Neuronal stem cell (in vitro differentiated cells): ENCODE measurements around the gene LRMDA. TPM values are rescaled to one million over a fixed set of nuclear protein-coding genes. Genes with fewer than 3 reads are reported as not detected.
"Not testable (repeated sequence)": the region's sequence is repeated elsewhere in the genome, so short reads cannot be mapped to it uniquely, and the experiment has no call there.

Experiments used
- DNase-seq: peaks from one replicate; pipeline ENCODE4 v3.0.0-alpha.2; 2013; ENCODE audit warnings: low spot score
- H2AFZ ChIP-seq: one replicate; pipeline ENCODE4 v1.6.1; 2013; ENCODE audit warnings: mild to moderate bottlenecking, low read length, inconsistent platforms
- H2AK5ac ChIP-seq: 2 replicates; pipeline ENCODE4 v1.6.1; 2013; ENCODE audit warnings: low read depth, mild to moderate bottlenecking, inconsistent platforms, low read length, moderate library complexity, mixed read lengths
- H2BK120ac ChIP-seq: 2 replicates; pipeline ENCODE4 v1.6.1; 2013; ENCODE audit warnings: low read depth, mild to moderate bottlenecking, inconsistent platforms, low read length, moderate library complexity, mixed read lengths
- H2BK12ac ChIP-seq: one replicate; pipeline ENCODE4 v1.6.1; 2013; ENCODE audit warnings: low read length, inconsistent platforms
- H2BK15ac ChIP-seq: 2 replicates; pipeline ENCODE4 v1.6.1; 2013; ENCODE audit warnings: mild to moderate bottlenecking, low read length, inconsistent platforms, mixed read lengths
- H2BK5ac ChIP-seq: one replicate; pipeline ENCODE4 v1.6.1; 2013; ENCODE audit warnings: inconsistent platforms, mild to moderate bottlenecking, low read length, moderate library complexity
- H3K14ac ChIP-seq: one replicate; pipeline ENCODE4 v1.6.1; 2013; ENCODE audit warnings: low read length, inconsistent platforms
- H3K18ac ChIP-seq: 2 replicates; pipeline ENCODE4 v1.6.1; 2013; ENCODE audit warnings: low read length, inconsistent platforms
- H3K23ac ChIP-seq: 2 replicates; pipeline ENCODE4 v1.6.1; 2013; ENCODE audit warnings: low read depth, mild to moderate bottlenecking, mixed read lengths, low read length, inconsistent platforms; ENCODE audit not compliant: poor library complexity
- H3K27ac ChIP-seq: replicated peaks from 3 replicates; pipeline ENCODE4 v1.5.1; 2013; ENCODE audit warnings: low read length, inconsistent platforms
- H3K27me3 ChIP-seq, 3 experiments: 2 replicates each; pipeline ENCODE4 v1.6.1; 2013; ENCODE audit warnings: low read length in 3 of 3, mild to moderate bottlenecking in 2 of 3, inconsistent platforms in 1 of 3, low read depth in 1 of 3, mixed read lengths in 1 of 3, moderate library complexity in 1 of 3; ENCODE audit not compliant: control insufficient read depth in 3 of 3, insufficient read depth in 3 of 3
- H3K36me3 ChIP-seq, 2 donors: replicated peaks in 1 of 2; 2 replicates each; pipeline ENCODE4 v1.6.1; 2013; ENCODE audit warnings: low read length in 2 of 2; ENCODE audit not compliant: control insufficient read depth in 2 of 2, insufficient read depth in 2 of 2
- H3K4ac ChIP-seq: 2 replicates; pipeline ENCODE4 v1.6.1; 2013; ENCODE audit warnings: inconsistent platforms, mild to moderate bottlenecking, low read length, moderate library complexity
- H3K4me1 ChIP-seq, 2 donors: 1 replicate in 1 of 2; 2 replicates in 1 of 2; pipeline ENCODE4 v1.6.1; 2013; ENCODE audit warnings: low read length in 2 of 2, low read depth in 1 of 2; ENCODE audit not compliant: control insufficient read depth in 2 of 2, insufficient read depth in 1 of 2
- H3K4me2 ChIP-seq: one replicate; pipeline ENCODE4 v1.6.1; 2013; ENCODE audit warnings: mild to moderate bottlenecking, low read length, inconsistent platforms; ENCODE audit not compliant: insufficient read depth, poor library complexity, severe bottlenecking
- H3K4me3 ChIP-seq, 2 donors: 2 replicates each; pipeline ENCODE4 v1.5.1; 2013; ENCODE audit warnings: low read length in 2 of 2, mild to moderate bottlenecking in 2 of 2, inconsistent platforms in 1 of 2, moderate library complexity in 1 of 2
- H3K79me1 ChIP-seq: one replicate; pipeline ENCODE4 v1.6.1; 2013; ENCODE audit warnings: low read depth, mild to moderate bottlenecking, inconsistent platforms, low read length, moderate library complexity
- H3K9ac ChIP-seq: one replicate; pipeline ENCODE4 v1.6.1; 2013; ENCODE audit warnings: mild to moderate bottlenecking, low read depth, low read length, inconsistent platforms; ENCODE audit not compliant: poor library complexity
- H3K9me3 ChIP-seq, 2 donors: replicated peaks in 1 of 2; 2 replicates each; pipeline versions ENCODE3 to v1.6.1; 2013; ENCODE audit warnings: low read length in 2 of 2, mild to moderate bottlenecking in 2 of 2, inconsistent platforms in 1 of 2, low read depth in 1 of 2, mixed read lengths in 1 of 2, moderate library complexity in 1 of 2; ENCODE audit not compliant: control insufficient read depth in 2 of 2, insufficient read depth in 1 of 2
- H4K8ac ChIP-seq: one replicate; pipeline ENCODE4 v1.6.1; 2013; ENCODE audit warnings: low read depth, mild to moderate bottlenecking, inconsistent platforms, low read length, moderate library complexity
- H4K91ac ChIP-seq: one replicate; pipeline ENCODE4 v1.6.1; 2013; ENCODE audit warnings: low read length, low read depth, mild to moderate bottlenecking, inconsistent platforms; ENCODE audit not compliant: poor library complexity
- WGBS, 2 donors: extraction: QIAGEN DNeasy Blood & Tissue Kit; methylation state at CpG; one replicate each; pipeline ENCODE4 v1.1.7; 2013; ENCODE audit warnings: missing lambda C conversion rate in 2 of 2, mixed read lengths in 1 of 2; ENCODE audit not compliant: insufficient read length in 2 of 2, insufficient replicate concordance in 1 of 2; ENCODE audit errors: extremely low coverage in 2 of 2; 5-methylcytosine and 5-hydroxymethylcytosine counted together
- small RNA-seq: library from polyadenylated mRNA; stranded (forward); fragments of <200 nt; extraction: miRNeasy Mini kit (QIAGEN cat#:217004); gene quantifications from one replicate; pipeline ENCODE3, GENCODE V24; 2013; ENCODE audit not compliant: insufficient read depth

LRMDA gene

DNA sequence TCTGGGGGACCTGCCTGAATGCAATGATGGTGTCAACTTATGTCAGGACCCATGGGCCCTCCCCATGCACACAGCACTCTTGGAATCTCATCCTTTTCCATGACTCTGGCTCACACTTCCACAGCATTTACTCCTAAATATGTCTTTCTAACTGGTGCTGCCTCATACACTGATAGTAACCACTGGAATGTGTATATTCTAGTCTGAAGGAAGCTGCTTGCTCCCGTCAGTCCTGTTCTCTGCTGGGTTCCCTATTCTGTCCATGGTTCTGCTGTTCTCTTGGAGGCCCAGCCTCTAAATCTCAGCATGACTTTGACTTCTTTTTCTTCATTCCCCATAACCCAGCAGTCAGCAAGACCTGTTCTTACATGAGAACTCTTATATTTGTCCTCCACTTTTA lies 1151.1 kb downstream of the LRMDA start:
- H3K36me3 ChIP-seq = no peaks in the 10 kb centered on the region
- H3K27ac ChIP-seq = no peak overlapping the region
- H2BK15ac ChIP-seq = no peak overlapping the region

DNA sequence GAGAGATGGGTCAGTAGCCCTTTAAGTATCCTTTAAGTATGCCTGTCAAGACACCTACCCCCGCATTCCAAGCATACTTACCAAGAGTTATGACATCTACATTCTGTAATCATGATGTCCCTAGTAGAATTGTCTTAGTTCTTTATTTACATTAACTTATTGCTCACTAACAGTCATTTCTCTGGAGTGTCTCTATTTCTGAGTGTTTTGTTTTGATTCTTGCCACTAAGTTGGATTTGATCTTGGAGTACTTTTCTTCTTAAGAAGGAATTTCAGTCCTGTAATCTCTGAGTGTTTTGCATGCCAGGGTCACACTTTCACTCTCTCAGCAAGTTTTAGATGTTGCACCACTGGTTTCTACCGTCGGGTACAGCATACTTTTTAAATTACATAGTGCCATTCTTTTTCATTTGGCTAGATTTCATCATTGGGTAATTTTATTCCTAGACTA lies 1152.3 kb downstream of the LRMDA start:
- H2AK5ac ChIP-seq = no peak overlapping the region
- DNase-seq = no peak
- no peak overlapping the region for H3K27ac ChIP-seq
- H3K9ac ChIP-seq = no peak overlapping the region
- H3K4me1 ChIP-seq = no peaks in the 10 kb centered on the region
- WGBS, 2 donors = no CpG with 5 or more reads among the region's 3 CpGs
- H2AFZ ChIP-seq = no peak overlapping the region
- no peak overlapping the region for H2BK15ac ChIP-seq
- H3K27me3 ChIP-seq = no peaks in the 10 kb centered on the region
- H4K91ac ChIP-seq = no peak overlapping the region
- H3K4me3 ChIP-seq = no peak overlapping the region
- H3K9me3 ChIP-seq = no peaks in the 10 kb centered on the region
- H3K18ac ChIP-seq = no peak overlapping the region
- no peak overlapping the region for H3K4me2 ChIP-seq
- H3K14ac ChIP-seq = no peak overlapping the region
- H3K4ac ChIP-seq = no peak overlapping the region
- H2BK12ac ChIP-seq = no peak overlapping the region
- no peak overlapping the region for H4K8ac ChIP-seq
- H3K36me3 ChIP-seq = no peaks in the 10 kb centered on the region
- H2BK120ac ChIP-seq = no peak overlapping the region
- H3K79me1 ChIP-seq = no peaks in the 10 kb centered on the region
- H2BK5ac ChIP-seq = no peak overlapping the region
- no peak overlapping the region for H3K23ac ChIP-seq

More for the DNA sequence above, 1151.1 kb downstream of the LRMDA start:
- Histone ChIP-seq H3K4me1 (no peaks in the 10 kb centered on the region), H3K79me1 (no peaks in the 10 kb centered on the region), H2AFZ (no peak overlapping the region), H3K4me3 (no peak overlapping the region), H2BK120ac (no peak overlapping the region), H3K27me3 (no peaks in the 10 kb centered on the region), H2BK12ac (no peak overlapping the region), H3K14ac (no peak overlapping the region), H3K4me2 (no peak overlapping the region), H2AK5ac (no peak overlapping the region), H3K9ac (no peak overlapping the region), H4K91ac (no peak overlapping the region), H3K4ac (no peak overlapping the region), H4K8ac (no peak overlapping the region), H3K18ac (no peak overlapping the region), H3K23ac (no peak overlapping the region), H2BK5ac (no peak overlapping the region), H3K9me3 (peaks cover 0 to under 1% of the 10 kb centered on the region in 2 donors)
- WGBS, 2 donors = no CpG with 5 or more reads among the region's 1 CpG
- DNase-seq = no peak

DNA sequence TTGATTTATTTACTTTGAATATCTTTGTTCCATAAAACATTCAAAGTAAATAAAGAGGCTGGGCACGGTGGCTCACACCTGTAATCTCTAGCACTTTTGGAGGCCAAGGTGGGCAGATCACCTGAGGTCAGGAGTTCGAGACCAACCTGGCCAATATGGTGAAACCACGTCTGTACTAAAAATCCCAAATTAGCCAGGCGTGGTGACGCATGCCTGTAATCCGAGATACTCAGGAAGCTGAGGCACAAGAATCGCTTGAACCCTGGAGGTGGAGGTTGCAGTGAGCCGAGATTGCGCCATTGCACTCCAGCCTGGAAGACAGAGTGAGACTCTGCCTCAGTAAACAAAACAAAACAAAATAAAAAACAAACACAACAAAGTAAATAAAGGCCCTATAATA lies 1153.0 kb downstream of the LRMDA start:
- H3K4me1 ChIP-seq, H3K4me3 ChIP-seq, H3K27me3 ChIP-seq, H3K27ac ChIP-seq, H2BK5ac ChIP-seq, H3K14ac ChIP-seq, H3K4ac ChIP-seq, H4K91ac ChIP-seq, H2AK5ac ChIP-seq, H2AFZ ChIP-seq, H3K36me3 ChIP-seq, H3K79me1 ChIP-seq, H2BK120ac ChIP-seq, H2BK12ac ChIP-seq, H3K4me2 ChIP-seq, H3K18ac ChIP-seq, H3K9ac ChIP-seq, H3K23ac ChIP-seq, H3K9me3 ChIP-seq, H4K8ac ChIP-seq, DNase-seq, H2BK15ac ChIP-seq: not testable (repeated sequence)
- WGBS, 2 donors = no CpG with 5 or more reads among the region's 9 CpGs

Small RNA genes lying within 50 kb of the gene (small RNA-seq; reads per million reads assigned to genes)
- gene MIR606 (not detected), gene RN7SL518P (not detected), gene RNU6-673P (not detected)
